Activated CD4-positive, alpha-beta T cell treated with anti-CD3 and anti-CD28 coated beads, Interleukin-10, Interleukin-2, amounts not matched to agents 100 ng/mL and 50 ng/mL, durations not matched to agents 16 hours and 8 hours (primary cell): ENCODE results near the gene NAP1L4.
A peak's percentile ranks its signal among the peaks of the same experiment; 100 is the strongest.

Experiments
- DNase-seq: peaks from one replicate; pipeline ENCODE4 v3.0.0-alpha.2; 2020

Gene NAP1L4

DNA sequence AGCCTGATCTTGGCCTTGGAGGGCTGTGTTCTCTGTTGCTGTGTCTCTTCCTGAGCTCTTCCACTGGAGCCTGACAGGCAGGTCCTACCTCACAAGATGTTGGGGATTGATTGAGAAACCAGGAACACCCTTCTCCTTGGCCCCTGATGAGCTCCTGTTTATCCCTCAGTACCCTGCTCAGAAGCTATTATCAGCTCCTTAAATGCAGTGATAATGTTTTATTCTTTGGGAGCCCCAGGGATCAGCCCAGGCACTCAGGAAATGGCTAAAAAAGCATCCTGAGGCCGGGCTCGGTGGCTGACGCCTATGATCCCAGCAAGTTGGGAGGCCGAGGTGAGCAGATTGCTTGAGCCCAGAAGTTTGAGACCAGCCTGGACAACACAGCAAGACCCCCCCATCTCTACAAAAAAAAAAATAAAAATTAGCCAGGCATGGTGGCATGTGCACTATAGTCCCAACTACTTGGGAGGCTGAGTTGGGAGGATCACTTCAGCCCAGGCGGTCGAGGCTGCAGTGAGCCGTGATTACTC is 58.0 kb downstream of the NAP1L4 start:
- DNase-seq, result no peak

DNA sequence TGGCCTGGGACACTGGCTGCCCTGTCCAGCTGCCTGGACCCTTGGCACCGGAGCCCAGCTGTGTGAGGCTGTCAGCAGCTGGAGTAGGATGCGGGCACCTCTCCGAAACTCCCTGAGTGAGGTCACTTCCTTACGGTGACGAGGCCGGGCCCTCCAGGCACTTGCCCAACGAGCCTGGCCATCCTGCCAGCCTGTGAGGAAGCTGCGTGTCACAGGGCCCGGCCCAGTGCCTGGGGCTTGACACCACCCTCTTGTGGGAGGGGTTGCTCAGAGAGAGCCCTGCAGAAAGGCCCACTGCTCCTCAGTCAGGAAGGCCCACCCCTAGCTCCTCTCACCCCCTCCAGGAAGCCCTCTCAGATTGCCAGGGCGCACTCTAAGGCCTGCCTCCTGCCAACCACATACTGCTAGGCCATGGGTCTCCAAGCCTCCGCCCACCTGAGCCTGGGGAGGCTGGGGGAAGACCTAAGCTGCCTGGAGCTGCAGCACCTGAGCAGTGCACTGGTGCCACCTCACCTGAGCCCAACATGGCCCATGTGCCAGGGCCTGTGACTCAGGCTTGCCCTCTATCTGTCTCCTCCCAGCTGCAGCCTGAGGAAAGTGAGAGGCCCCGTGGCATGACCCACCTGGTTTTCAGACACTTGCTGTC is 58.6 kb downstream of the NAP1L4 start:
- DNase-seq, result peak; percentile 89

- peak; percentile 37 for DNase-seq
Measured at GRCh38 chr11:2932850-2933251, 59.3 kb downstream of the NAP1L4 start.

DNA sequence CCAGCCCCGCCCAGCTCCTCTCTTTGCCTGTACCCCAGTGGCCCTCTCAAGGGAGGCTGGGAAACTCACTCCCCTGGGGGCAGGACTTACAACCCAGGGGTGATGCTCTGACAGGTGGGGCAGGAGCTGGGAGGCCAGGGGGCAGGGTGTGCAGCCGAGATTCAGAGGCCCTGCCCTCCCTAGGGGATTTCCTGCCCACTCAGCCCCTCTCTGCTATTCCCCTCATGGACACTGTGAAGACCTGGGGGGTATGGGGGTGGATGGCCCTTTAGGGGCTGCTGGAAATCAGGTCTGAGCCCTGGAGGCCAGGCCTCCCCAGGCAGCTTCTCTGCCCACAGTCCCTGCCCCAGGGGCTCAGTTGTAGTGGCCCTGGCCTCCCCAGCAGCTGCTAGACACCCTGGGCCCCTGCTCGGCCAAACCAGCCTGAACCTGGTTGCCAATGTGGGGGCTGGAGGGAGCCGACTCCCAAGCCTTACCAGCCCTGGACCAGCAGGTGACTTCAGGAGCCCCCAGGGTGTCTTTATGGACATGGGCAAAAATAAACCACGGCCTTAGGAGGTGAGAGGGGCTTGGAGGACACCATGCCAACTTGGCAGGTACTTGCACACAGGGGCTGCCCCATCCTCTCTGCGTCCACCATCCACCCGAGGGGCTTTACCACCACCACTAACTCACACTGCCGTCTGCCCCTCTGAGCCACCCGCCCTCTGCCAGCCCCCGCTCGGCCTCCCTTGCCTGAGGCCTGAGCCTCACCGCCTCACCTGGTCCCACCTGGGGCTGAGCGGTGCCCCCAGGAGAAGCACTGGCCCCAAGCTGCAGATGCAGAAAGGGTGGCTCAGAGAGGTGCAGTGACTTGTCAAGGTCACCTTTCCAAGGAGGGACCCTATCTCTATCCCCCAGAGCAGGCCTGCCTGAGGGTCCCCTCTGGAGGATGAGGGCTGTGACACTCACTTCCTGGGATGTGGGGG is 60.1 kb downstream of the NAP1L4 start:
- DNase-seq, result no peak

GRCh38 chr11:2931420-2931746 is 60.7 kb downstream of the NAP1L4 start:
- no peak for DNase-seq

DNA sequence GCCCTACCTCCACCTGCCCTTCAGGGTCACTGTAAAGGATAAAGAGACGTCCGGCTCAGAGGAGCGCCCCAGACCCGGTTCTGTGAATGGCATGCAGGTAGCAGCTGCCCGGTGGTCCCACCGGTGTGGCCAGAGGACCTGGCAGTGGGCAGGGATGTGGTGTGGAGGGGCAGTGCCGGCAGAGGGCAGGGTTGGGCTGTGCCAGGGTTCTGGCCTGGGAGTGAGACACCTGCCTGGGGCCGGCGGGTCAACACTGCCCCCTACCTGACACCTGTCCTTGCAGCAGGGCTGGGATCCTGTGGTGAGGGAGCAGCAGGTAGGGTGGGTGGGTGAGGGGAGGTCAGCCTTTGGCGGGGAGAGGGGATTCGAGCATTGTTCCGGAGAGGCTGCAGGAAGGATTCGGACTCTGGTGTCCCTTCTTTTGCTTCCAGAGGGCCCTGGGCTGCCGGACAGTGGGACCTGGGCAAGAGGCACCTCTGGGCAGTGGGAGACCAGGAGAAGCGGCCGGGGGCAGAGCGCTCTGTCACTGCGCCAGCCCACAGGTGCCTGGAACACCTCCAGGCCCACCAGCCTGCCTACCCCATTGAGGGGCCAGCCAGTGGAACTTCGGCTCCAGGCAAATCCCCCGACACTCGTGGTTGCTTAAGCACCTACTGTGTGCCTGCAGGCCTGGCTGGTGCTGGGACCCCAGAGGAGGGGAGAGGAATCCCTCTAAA is 61.3 kb downstream of the NAP1L4 start:
- DNase-seq, result peak; percentile 72

GRCh38 chr11:2929950-2930703 is 62.0 kb downstream of the NAP1L4 start:
- DNase-seq, result peak; percentile 65

DNA sequence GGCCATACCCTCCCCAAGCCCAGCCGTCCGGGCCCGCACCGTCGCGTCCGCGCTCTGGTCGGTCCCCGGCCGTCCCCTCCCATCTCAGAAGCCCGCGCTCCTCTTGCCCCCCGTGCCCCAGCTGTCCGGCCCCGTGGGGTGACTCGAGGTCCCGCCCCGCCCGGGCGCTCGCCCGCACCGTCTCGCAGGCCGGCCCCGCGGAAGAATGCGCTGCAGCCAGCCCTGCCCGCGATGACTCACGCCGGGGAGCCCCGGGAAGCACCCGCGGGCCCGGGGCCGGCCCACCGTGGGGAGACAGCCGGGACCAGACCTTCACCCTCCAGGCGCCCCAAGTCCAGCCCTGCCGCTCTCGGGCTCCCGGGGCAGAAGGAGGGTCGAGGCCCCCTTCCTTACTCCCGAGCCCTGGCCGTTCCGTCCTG is 62.6 kb downstream of the NAP1L4 start:
- DNase-seq, result peak; percentile 62

DNA sequence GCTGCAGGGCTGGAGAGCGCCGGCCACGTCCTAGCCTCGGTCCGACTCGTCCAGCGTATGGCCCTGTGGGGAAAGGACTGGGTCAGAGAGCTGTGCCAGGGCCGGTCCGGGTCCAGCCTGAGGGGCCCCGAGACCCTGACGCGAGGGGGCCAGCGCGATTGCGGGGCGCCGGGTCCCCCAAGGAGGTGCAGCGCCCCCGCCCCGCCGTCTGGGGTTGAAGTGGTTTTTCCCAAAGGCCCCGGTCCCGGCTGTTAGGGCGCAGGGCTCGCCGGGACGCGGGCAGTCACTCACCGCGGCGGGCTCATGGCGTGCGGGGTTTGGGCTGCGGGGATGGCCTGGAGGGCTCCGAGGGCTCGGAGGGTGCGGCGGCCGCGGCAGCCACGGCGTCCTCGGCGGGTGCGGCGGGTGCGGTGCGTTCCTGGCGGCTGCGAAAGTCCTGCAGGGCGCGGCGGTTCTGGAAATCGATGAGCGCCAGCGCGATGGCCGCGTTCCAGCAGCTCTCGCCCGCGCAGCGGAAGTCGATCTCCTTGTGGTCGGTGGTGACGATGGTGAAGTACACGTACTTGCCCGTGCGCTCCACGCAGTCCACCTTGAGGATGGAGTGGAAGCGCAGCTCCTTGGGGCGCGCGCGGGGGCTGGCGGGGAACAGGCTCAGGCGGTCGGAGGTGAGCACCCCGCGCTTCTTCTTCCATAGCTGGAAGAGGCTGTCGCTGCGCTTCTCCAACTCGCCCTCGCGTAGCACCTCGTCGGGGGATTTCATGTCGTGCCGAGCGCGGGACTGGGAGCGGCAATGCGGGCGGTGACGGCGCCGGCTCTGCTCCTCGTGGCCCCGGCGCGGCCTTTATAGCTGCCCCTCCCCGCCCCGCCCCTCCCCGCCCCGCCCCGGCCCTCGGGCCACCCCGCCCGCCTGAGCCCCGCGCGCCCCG is 63.3 kb downstream of the NAP1L4 start, which contains the start of gene PHLDA2:
Gene PHLDA2 (minus strand): TSS at position 816 of the 926 bp plus-strand sequence. CDS start 56 bp downstream, at position 760.
- DNase-seq, result peak; percentile 70

- DNase-seq, result peak; percentile 53
Measured at GRCh38 chr11:2927851-2928604, 64.1 kb downstream of the NAP1L4 start.

GRCh38 chr11:2927121-2927800 is 64.9 kb downstream of the NAP1L4 start:
- no peak for DNase-seq

DNA sequence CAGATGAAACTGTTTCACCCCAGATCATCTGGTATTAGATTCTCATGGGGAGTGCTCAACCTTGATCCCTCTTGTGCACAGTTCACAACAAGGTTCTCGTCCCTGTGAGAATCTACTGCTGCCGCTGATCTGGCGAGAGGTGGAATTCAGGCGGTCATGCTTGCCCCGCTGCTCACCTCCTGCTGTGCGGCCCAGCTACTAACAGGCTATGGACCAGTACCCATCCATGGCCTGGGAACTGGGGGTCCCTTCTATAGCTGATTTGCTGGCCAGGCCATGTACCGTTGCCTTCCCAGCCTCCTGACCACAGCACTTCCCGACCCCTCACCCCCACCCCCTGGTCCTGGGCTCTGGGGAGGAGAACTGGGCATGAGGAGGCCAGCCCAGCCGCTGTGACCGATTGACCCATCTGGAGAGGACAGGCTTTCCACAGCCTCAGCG is 65.5 kb downstream of the NAP1L4 start:
- DNase-seq, result no peak

DNA sequence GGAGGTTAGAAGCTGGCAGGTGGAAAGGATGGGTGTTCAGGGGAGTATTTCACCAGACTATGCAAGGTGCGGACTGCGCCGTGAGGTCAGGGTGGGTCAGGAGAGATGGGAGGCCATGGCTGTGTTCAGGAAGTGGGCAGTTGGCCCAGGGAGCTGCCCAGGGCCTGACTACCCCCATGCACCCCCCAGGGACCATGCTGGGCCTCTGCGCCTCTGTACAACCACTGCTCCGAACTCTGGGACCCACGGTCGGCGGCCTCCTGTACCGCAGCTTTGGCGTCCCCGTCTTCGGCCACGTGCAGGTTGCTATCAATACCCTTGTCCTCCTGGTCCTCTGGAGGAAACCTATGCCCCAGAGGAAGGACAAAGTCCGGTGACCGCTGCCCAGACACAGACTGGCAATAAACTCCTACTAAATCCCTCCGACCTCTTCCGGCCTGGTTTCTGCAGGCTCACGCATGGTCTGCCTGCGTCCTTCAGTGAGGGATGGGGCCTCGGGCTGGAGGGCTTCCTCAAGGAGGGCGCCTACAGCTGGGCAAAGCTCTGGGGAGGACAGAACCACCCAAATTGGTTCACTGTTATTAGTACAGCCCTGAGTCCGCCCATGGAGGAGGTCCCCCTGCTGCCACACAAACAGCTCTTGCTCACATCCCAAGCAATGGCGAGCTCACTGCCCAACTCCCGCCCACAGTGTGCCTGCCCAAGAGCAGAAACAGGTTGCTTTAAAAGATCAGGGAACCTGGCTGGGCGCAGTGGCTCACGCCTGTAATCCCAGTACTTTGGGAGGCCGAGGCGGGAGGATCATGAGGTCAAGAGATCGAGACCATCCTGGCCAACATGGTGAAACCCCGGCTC is 67.1 kb downstream of the NAP1L4 start:
- DNase-seq, result no peak

DNA sequence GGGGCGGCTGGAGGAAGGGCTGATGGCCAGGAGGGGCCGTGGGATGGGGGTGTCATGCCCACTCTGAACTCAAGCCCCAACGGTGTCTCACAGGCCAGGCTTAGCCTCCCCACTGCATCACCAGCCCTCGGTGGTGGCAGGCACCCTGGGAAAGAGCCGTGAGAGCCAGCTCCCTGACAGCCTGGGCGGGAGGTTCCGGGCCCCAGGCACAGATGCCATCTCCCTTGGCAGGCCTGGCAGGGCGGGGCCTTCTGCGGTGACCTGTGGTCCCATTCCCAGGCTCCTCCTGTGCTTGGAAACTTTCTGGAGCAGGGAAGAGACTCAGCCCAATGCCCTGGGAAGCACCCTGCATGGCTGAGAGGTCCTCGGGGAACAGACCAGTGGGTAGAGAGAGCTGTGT is 67.7 kb downstream of the NAP1L4 start:
- no peak for DNase-seq

DNA sequence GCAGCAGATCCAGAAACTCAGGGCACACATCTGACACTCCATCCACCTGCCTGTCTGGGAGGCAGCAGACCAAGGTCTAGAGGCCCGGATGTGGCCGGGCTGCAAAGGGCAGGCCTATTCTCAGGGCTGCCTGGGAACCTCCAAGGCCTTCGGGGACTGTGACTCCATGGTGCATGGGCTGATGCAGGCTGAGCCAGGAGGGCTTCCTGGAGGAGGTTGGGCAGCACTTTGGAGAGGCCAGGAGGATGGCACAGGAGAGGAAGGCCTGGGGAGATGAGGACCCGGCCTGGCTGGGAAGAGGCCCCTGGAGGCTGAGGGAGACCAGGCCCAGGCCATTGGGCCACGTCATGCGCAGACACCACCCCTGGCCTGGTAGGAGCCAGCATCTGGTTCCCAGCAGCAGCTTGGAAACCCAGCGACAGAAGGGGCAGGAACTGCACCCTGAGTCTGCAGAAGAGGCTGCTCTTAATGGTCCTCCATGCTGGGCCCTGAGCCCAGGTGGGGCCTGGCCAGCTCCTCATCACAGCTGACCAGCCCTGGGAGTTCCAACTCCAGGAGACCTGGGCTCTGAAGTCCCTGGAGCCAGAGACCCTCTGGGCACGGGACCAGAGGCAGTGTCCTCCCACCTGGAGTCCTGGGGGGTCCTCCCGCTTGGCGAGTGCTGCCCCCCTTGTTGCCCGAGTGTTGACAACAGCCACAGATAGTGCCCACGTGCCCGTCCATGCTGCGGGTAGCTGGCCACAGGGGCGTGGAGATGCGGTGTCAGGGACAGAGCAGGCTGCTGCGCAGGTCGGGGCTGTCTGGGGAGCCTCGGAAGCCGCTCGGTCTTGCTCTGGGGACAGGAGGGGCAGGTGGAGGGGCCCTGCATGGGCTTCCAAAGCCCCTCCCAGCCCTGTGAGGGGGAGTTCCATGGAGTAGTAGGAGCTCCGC is 68.4 kb downstream of the NAP1L4 start:
- no peak for DNase-seq

GRCh38 chr11:2922655-2923054 is 69.5 kb downstream of the NAP1L4 start:
- DNase-seq, result no peak

DNA sequence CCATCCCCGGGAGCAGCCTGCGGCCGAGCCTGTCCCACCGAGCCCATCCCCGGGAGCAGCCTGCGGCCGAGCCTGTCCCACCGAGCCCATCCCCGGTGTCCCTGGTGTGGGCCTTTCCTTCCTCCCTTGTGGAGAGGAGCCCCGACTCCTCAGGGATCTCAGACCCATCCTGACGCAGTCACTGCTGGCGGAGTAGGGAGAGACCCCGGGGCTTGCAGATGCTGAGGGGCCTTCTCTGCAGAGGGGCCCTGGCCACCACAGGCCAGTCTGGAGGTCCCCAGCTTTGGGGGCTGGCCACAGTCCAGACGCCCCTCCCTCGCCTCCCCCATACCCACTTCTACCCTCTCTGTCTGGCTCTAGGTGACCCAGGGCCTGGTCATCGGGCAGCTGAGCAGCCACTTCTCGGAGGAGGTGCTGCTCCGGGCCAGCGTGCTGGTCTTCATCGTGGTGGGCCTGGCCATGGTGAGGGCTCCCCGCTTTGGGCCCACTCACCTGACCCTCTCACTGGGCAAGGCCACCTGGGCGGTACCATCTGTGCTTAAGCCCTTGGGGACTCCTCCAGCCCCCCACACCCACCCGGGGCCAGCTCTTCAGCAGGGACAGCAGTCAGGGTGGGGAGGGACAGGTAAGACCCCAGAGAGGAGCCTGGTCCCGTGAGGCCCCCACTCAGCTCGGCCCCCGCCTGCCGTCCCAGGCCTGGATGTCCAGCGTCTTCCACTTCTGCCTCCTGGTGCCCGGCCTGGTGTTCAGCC is 70.2 kb downstream of the NAP1L4 start:
- no peak for DNase-seq
